H1 (cell line): ENCODE data around the gene C19orf67. TPM values are rescaled to one million over a fixed set of nuclear protein-coding genes. Genes with fewer than 3 reads are reported as not detected.

Source experiments
- CTCF ChIA-PET: fragments of 300-600 bp; sonication (Branson Sonifier 250); formaldehyde crosslinking; loops from one replicate; lab custom pipeline; 2021; ENCODE audit not compliant: partially characterized antibody; lab: Charles Lee
- POLR2A ChIA-PET: fragments of 300-600 bp; sonication (Branson Sonifier 250); formaldehyde crosslinking; loops from one replicate; lab custom pipeline; 2021; ENCODE audit warnings: inconsistent platforms; ENCODE audit not compliant: partially characterized antibody; lab: Charles Lee
- DNase-seq, 2 experiments: peaks; one replicate each; pipeline versions ENCODE4 v3.0.0 to v3.0.0-alpha.2; 2010 to 2022; ENCODE audit warnings: low spot score in 2 of 2, low read depth in 1 of 2, mixed read lengths in 1 of 2
- FAIRE-seq: peaks from 2 replicates; lab custom pipeline; 2011; peaks lifted over from hg19 to GRCh38; lab: Jason Lieb, UNC
- H2AFZ ChIP-seq: 2 replicates; pipeline ENCODE4 v1.8.1; 2012; ENCODE audit warnings: low read length, inconsistent platforms
- H2AK5ac ChIP-seq: 2 replicates; pipeline ENCODE4 v1.6.1; 2013; ENCODE audit warnings: low read depth, low read length
- H2BK120ac ChIP-seq: replicated peaks from 2 replicates; pipeline ENCODE3; 2013; ENCODE audit warnings: low read depth, low read length, inconsistent platforms
- H2BK12ac ChIP-seq: 2 replicates; pipeline ENCODE4 v1.6.1; 2013; ENCODE audit warnings: low read depth, low read length
- H2BK15ac ChIP-seq: 2 replicates; pipeline ENCODE4 v1.6.1; 2013; ENCODE audit warnings: low read length
- H2BK20ac ChIP-seq: 2 replicates; pipeline ENCODE4 v1.6.1; 2013; ENCODE audit warnings: low read length
- H2BK5ac ChIP-seq: 2 replicates; pipeline ENCODE4 v1.6.1; 2013; ENCODE audit warnings: low read depth, low read length
- H3K14ac ChIP-seq: 2 replicates; pipeline ENCODE4 v1.6.1; 2013; ENCODE audit warnings: inconsistent platforms; ENCODE audit not compliant: insufficient read length
- H3K18ac ChIP-seq: 2 replicates; pipeline ENCODE4 v1.6.1; 2013; ENCODE audit warnings: low read length; ENCODE audit errors: extremely low read depth
- H3K23ac ChIP-seq: 2 replicates; pipeline ENCODE4 v1.6.1; 2013; ENCODE audit warnings: inconsistent platforms; ENCODE audit not compliant: insufficient read length
- H3K23me2 ChIP-seq: 2 replicates; pipeline ENCODE4 v1.6.1; 2013; ENCODE audit warnings: low read depth, low read length
- H3K27ac ChIP-seq: 2 replicates; pipeline ENCODE4 v1.6.1; 2011; ENCODE audit warnings: low read depth, low read length, inconsistent platforms
- H3K27me3 ChIP-seq, 4 experiments: replicated peaks in 1 of 4; 1 replicate in 1 of 4; 2 replicates in 3 of 4; pipeline versions ENCODE4 v1.6.1 to v1.8.1; 2011 to 2013; ENCODE audit warnings: low read length in 3 of 4, mild to moderate bottlenecking in 3 of 4, inconsistent platforms in 2 of 4, mixed read lengths in 2 of 4, moderate library complexity in 1 of 4; ENCODE audit not compliant: control insufficient read depth in 3 of 4, insufficient read depth in 3 of 4; ENCODE audit errors: extremely low read depth in 1 of 4
- H3K36me3 ChIP-seq, 4 experiments: 2 replicates each; pipeline versions ENCODE4 v1.6.1 to v1.8.1; 2011 to 2013; ENCODE audit warnings: mild to moderate bottlenecking in 4 of 4, low read length in 3 of 4, moderate library complexity in 2 of 4, control low read depth in 1 of 4, inconsistent platforms in 1 of 4; ENCODE audit not compliant: insufficient read depth in 4 of 4, control insufficient read depth in 2 of 4
- H3K4ac ChIP-seq: replicated peaks from 2 replicates; pipeline ENCODE3; 2013; ENCODE audit warnings: low read length, low read depth, mixed read lengths, inconsistent platforms; ENCODE audit not compliant: insufficient read length
- H3K4me1 ChIP-seq, 4 experiments: replicated peaks in 1 of 4; 1 replicate in 1 of 4; 2 replicates in 3 of 4; pipeline versions ENCODE4 v1.6.1 to v1.8.1; 2011 to 2013; ENCODE audit warnings: low read length in 3 of 4, inconsistent platforms in 2 of 4, mixed read lengths in 1 of 4; ENCODE audit not compliant: insufficient read depth in 4 of 4, control insufficient read depth in 3 of 4
- H3K4me2 ChIP-seq, 2 experiments: 2 replicates each; pipeline versions ENCODE4 v1.6.1 to v1.8.1; 2011 to 2013; ENCODE audit warnings: low read depth in 2 of 2, low read length in 2 of 2, control low read depth in 1 of 2, inconsistent platforms in 1 of 2, mild to moderate bottlenecking in 1 of 2; ENCODE audit not compliant: insufficient read depth in 1 of 2
- H3K4me3 ChIP-seq, 4 experiments: fragments of 200-600, 300-600 bp in 1 of 4; sonication (generic), shearing (Covaris generic), sonication (Bioruptor Twin) in 1 of 4; 2 replicates each; pipeline versions ENCODE4 v1.5.1 to v1.8.1; 2011 to 2016; ENCODE audit warnings: low read length in 4 of 4, low read depth in 3 of 4, control low read depth in 2 of 4, inconsistent platforms in 2 of 4, mild to moderate bottlenecking in 2 of 4, mixed read lengths in 1 of 4, moderate library complexity in 1 of 4; ENCODE audit not compliant: insufficient read depth in 2 of 4; ENCODE audit errors: extremely low read depth in 1 of 4
- H3K56ac ChIP-seq: replicated peaks from 2 replicates; pipeline ENCODE3; 2013; ENCODE audit warnings: low read depth, mild to moderate bottlenecking, mixed read lengths, low read length, inconsistent platforms; ENCODE audit not compliant: insufficient read length
- H3K79me1 ChIP-seq: 2 replicates; pipeline ENCODE4 v1.6.1; 2013; ENCODE audit warnings: low read depth, low read length, control low read depth
- H3K79me2 ChIP-seq, 2 experiments: 2 replicates each; pipeline versions ENCODE4 v1.6.1 to v1.8.1; 2012 to 2013; ENCODE audit warnings: low read length in 2 of 2, mild to moderate bottlenecking in 2 of 2, inconsistent platforms in 1 of 2; ENCODE audit not compliant: insufficient read depth in 2 of 2, control insufficient read depth in 1 of 2
- H3K9ac ChIP-seq, 4 experiments: replicated peaks in 1 of 4; 1 replicate in 1 of 4; 2 replicates in 3 of 4; pipeline versions ENCODE4 v1.6.1 to v1.8.1; 2011 to 2013; ENCODE audit warnings: low read depth in 3 of 4, low read length in 3 of 4, control low read depth in 2 of 4, mild to moderate bottlenecking in 2 of 4, moderate library complexity in 2 of 4, inconsistent platforms in 1 of 4; ENCODE audit errors: extremely low read depth in 1 of 4
- H3K9me3 ChIP-seq, 2 experiments: 2 replicates each; pipeline versions ENCODE4 v1.6.1 to v1.8.1; 2012 to 2013; ENCODE audit warnings: mild to moderate bottlenecking in 2 of 2, moderate library complexity in 2 of 2, control low read depth in 1 of 2, inconsistent platforms in 1 of 2, low read depth in 1 of 2, low read length in 1 of 2, mixed read lengths in 1 of 2; ENCODE audit not compliant: insufficient read depth in 2 of 2
- H4K20me1 ChIP-seq, 2 experiments: replicated peaks in 1 of 2; 2 replicates each; pipeline versions ENCODE3 to v1.8.1; 2011 to 2013; ENCODE audit warnings: inconsistent platforms in 2 of 2, low read length in 2 of 2, mild to moderate bottlenecking in 1 of 2; ENCODE audit not compliant: insufficient read depth in 2 of 2, control insufficient read depth in 1 of 2
- H4K5ac ChIP-seq: 2 replicates; pipeline ENCODE4 v1.6.1; 2013; ENCODE audit warnings: low read length, low read depth, mixed read lengths, inconsistent platforms; ENCODE audit not compliant: insufficient read length
- H4K8ac ChIP-seq: 2 replicates; pipeline ENCODE4 v1.8.0; 2013; ENCODE audit warnings: mild to moderate bottlenecking, moderate library complexity, low read length, inconsistent platforms; ENCODE audit not compliant: insufficient read depth; ENCODE audit errors: extremely low read depth
- H4K91ac ChIP-seq: replicated peaks from 2 replicates; pipeline ENCODE3; 2013; ENCODE audit warnings: low read length, mixed read lengths, inconsistent platforms; ENCODE audit not compliant: insufficient read length
- HDAC2 ChIP-seq, 2 experiments: fragments of 300-600 bp in 1 of 2; sonication (generic) in 1 of 2; IDR thresholded peaks; 2 replicates each; pipeline ENCODE4 v1.6.1; 2011 to 2012; ENCODE audit warnings: low read depth in 2 of 2, low read length in 2 of 2, mild to moderate bottlenecking in 2 of 2, moderate library complexity in 2 of 2, borderline replicate concordance in 1 of 2, inconsistent platforms in 1 of 2
- JUN ChIP-seq: IDR thresholded peaks from 2 replicates; pipeline ENCODE4 v1.6.1; 2011; ENCODE audit warnings: low read depth, mild to moderate bottlenecking, improper control_type of control experiment, low read length
- KDM1A ChIP-seq: fragments of 200-600, 300-600 bp; sonication (generic); IDR thresholded peaks from 2 replicates; pipeline ENCODE4 v1.7.1; 2016; ENCODE audit warnings: mild to moderate bottlenecking, low read length, borderline replicate concordance
- WGBS, 2 experiments: shearing (Covaris generic) in 1 of 2; methylation state at CpG; one replicate each; pipeline versions ENCODE4 v1.1.6 to v1.1.7; 2013 to 2015; ENCODE audit warnings: low lambda C conversion rate in 2 of 2, mixed read lengths in 2 of 2, inconsistent platforms in 1 of 2, low coverage in 1 of 2, missing lambda C conversion rate in 1 of 2; ENCODE audit not compliant: insufficient replicate concordance in 2 of 2, insufficient coverage in 1 of 2, insufficient read length in 1 of 2; ENCODE audit errors: extremely low coverage in 1 of 2, missing lambda C conversion rate in 1 of 2; 5-methylcytosine and 5-hydroxymethylcytosine counted together
- polyA plus RNA-seq, 7 experiments: library from polyadenylated mRNA; depleted of rRNA in 3 of 7; stranded (reverse) in 5 of 7; unstranded in 2 of 7; fragments of >200 nt in 5 of 7; fragments of 200-250 nt in 2 of 7; gene quantifications; 1 replicate in 5 of 7; 2 replicates in 1 of 7; 4 replicates in 1 of 7; pipeline versions ENCODE4 v1.2.1 to v1.2.3, GENCODE V29; 2011 to 2013; ENCODE audit warnings: missing spikeins in 2 of 7, mixed read lengths in 2 of 7
- total RNA-seq: library from RNA; stranded (reverse); fragmentation: NEBNext Ultra II Directional; extraction: Animal tissue kit (Norgen Biotek cat#: 25700); gene quantifications from 2 replicates; pipeline ENCODE4 v1.2.1, GENCODE V29; 2021

The C19orf67 gene
- total and polyA plus RNA-seq, 2 of the 8 experiments (the other 6 are each of a cell fraction or from before 2014, with no cell fraction given): 0.12 TPM; not detected in 1

GRCh38 chr19:14033946-14034345 lies 51.6 kb downstream of the C19orf67 start:
- H4K8ac ChIP-seq: no peak overlapping the region

More at GRCh38 chr19:14033946-14034345, 51.6 kb downstream of the C19orf67 start:
- no peak for FAIRE-seq
- no peaks in the 10 kb centered on the region for H4K20me1 ChIP-seq
- no peaks in the 10 kb centered on the region for H3K36me3 ChIP-seq
- no peak overlapping the region for H3K4ac ChIP-seq
- H2AK5ac ChIP-seq: no peak overlapping the region
- H3K23ac ChIP-seq: no peak overlapping the region
- no peak overlapping the region for H2BK5ac ChIP-seq
- no peak overlapping the region for H2BK15ac ChIP-seq
- H3K4me2 ChIP-seq: no peak overlapping the region
- H3K56ac ChIP-seq: no peak overlapping the region
- no peaks in the 10 kb centered on the region for H3K79me2 ChIP-seq
- H3K27ac ChIP-seq: no peak overlapping the region
- POLR2A ChIA-PET: interaction anchor here (0.9 kb wide), 1 partner anchor 16 kb away, joined by 3 read pairs; no protein-coding TSS in a partner anchor
- DNase-seq: no peak
- H4K5ac ChIP-seq: no peak overlapping the region
- CTCF ChIA-PET: interaction anchor here (0.7 to 4.8 kb wide), 6 partner anchors 8 to 35 kb away, joined by 3 to 39 read pairs (median 4); no protein-coding TSS in a partner anchor
- no peak overlapping the region for H3K14ac ChIP-seq
- no peak overlapping the region for H3K9ac ChIP-seq
- peaks cover 0 to 12% (median 9%) of the 10 kb centered on the region in 4 experiments; a peak in 5 of 7 replicates for H3K27me3 ChIP-seq
- no peak overlapping the region for H2BK120ac ChIP-seq
- no peak overlapping the region for H4K91ac ChIP-seq
- peaks cover 0 to 7% (median 3%) of the 10 kb centered on the region in 4 experiments; a peak in 6 of 7 replicates for H3K4me1 ChIP-seq
- WGBS, 2 experiments: 100% methylated on average over 2 of the region's 2 CpGs; no CpG with 5 or more reads in 1 of the 2 experiments
- peak; percentile 77 for TF ChIP-seq KDM1A
- no peak for TF ChIP-seq JUN
- TF ChIP-seq HDAC2 (IDR thresholded peaks at IDR 0.05; ENCODE audit: borderline replicate concordance in 1 of 2, low read depth in 2 of 2, low read length in 2 of 2): 0 out of 4 replicates have a peak, but pooled peaks of 1 of the 2 experiments have one; percentile 48
- no peaks in the 10 kb centered on the region for H3K79me1 ChIP-seq
- H3K23me2 ChIP-seq: peaks cover 8% of the 10 kb centered on the region; the same call in 1 of the 2 replicates
- no peak overlapping the region for H2BK20ac ChIP-seq
- H3K18ac ChIP-seq: no peak overlapping the region
- H3K4me3 ChIP-seq: no peak overlapping the region
- H2BK12ac ChIP-seq: no peak overlapping the region
- H3K9me3 ChIP-seq: no peaks in the 10 kb centered on the region
- H2AFZ ChIP-seq: no peak overlapping the region
